ENCODE results near the gene ARPC2.

The ARPC2 gene

GRCh38 chr2:218217360-218218267 is 625 bp downstream of the ARPC2 start:
- DNase-seq (ENCODE audit: low read depth) = peak; percentile 52

- DNase-seq (ENCODE audit: low read depth) = no peak
Observed at GRCh38 chr2:218218268-218219185, 1.5 kb downstream of the ARPC2 start.

- DNase-seq (ENCODE audit: low read depth) = no peak
Observed at GRCh38 chr2:218219934-218220333, 2.9 kb downstream of the ARPC2 start.

- DNase-seq (ENCODE audit: low read depth) = no peak
Observed at GRCh38 chr2:218221000-218221399, 4.0 kb downstream of the ARPC2 start.

GRCh38 chr2:218223046-218223445 is 6.1 kb downstream of the ARPC2 start:
- no peak for DNase-seq (ENCODE audit: low read depth)

- no peak for DNase-seq (ENCODE audit: low read depth)
Observed at GRCh38 chr2:218224186-218224585, 7.2 kb downstream of the ARPC2 start.

- no peak for DNase-seq (ENCODE audit: low read depth)
Observed at GRCh38 chr2:218226903-218227302, 9.9 kb downstream of the ARPC2 start.

- no peak for DNase-seq (ENCODE audit: low read depth)
Observed at GRCh38 chr2:218228366-218229090, 11.5 kb downstream of the ARPC2 start.

GRCh38 chr2:218229239-218229638 is 12.2 kb downstream of the ARPC2 start:
- DNase-seq (ENCODE audit: low read depth) = peak; percentile 29

- no peak for DNase-seq (ENCODE audit: low read depth)
Observed at GRCh38 chr2:218229851-218230250, 12.9 kb downstream of the ARPC2 start.

GRCh38 chr2:218230882-218231281 is 13.9 kb downstream of the ARPC2 start:
- DNase-seq (ENCODE audit: low read depth) = no peak

- DNase-seq (ENCODE audit: low read depth) = no peak
Observed at GRCh38 chr2:218233543-218233942, 16.6 kb downstream of the ARPC2 start.

- DNase-seq (ENCODE audit: low read depth) = no peak
Observed at GRCh38 chr2:218234521-218234920, 17.5 kb downstream of the ARPC2 start.

- no peak for DNase-seq (ENCODE audit: low read depth)
Observed at GRCh38 chr2:218235017-218235416, 18.0 kb downstream of the ARPC2 start.

- no peak for DNase-seq (ENCODE audit: low read depth)
Observed at GRCh38 chr2:218236829-218237228, 19.8 kb downstream of the ARPC2 start.

GRCh38 chr2:218238887-218239286 is 21.9 kb downstream of the ARPC2 start:
- no peak for DNase-seq (ENCODE audit: low read depth)

- no peak for DNase-seq (ENCODE audit: low read depth)
Observed at GRCh38 chr2:218244204-218244603, 27.2 kb downstream of the ARPC2 start.

- no peak for DNase-seq (ENCODE audit: low read depth)
Observed at GRCh38 chr2:218244665-218245064, 27.7 kb downstream of the ARPC2 start.

GRCh38 chr2:218245214-218245613 is 28.2 kb downstream of the ARPC2 start:
- no peak for DNase-seq (ENCODE audit: low read depth)

- no peak for DNase-seq (ENCODE audit: low read depth)
Observed at GRCh38 chr2:218249691-218250090, 32.7 kb downstream of the ARPC2 start.

- DNase-seq (ENCODE audit: low read depth) = no peak
Observed at GRCh38 chr2:218252509-218253231, 35.7 kb downstream of the ARPC2 start.

- no peak for DNase-seq (ENCODE audit: low read depth)
Observed at GRCh38 chr2:218253232-218253625, 36.2 kb downstream of the ARPC2 start.

Data from activated gamma-delta T cell treated with anti-CD3 and anti-CD28 coated beads, Interleukin-2, amount 50 U/mL, for 16 hours (primary cell).